Measurements from ENCODE around the gene GALNT7. TPM values are rescaled to one million over a fixed set of nuclear protein-coding genes. Genes with fewer than 3 reads are reported as not detected.

The GALNT7 gene
- total and polyA plus RNA-seq, 10 of the 15 experiments (the other 5 are each of a cell fraction or from before 2014, with no cell fraction given): 14.2 to 33.2 (median 28.9) TPM

DNA sequence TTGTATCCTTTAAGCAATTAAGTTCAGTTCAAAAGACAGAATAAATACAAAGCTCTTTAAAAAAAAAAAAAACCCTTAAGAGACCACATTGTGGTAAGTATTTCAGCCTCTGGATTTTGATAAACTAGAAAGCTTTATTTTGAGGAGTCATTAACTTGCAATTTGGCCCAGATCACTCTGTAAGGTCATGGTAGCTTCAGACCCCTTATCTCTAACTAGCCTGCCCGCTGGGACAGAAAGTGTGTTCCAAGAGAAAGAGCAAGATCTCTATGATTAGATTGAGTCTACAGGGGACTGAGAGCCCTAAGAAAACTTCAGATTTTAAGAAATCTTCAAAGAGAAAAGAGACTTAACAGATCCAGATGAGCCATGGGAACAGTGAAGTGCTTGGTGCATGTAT lies 45.6 kb downstream of the GALNT7 start:
- Histone ChIP-seq H4K20me1 (ENCODE audit: control insufficient read depth, insufficient read depth) (no peaks in the 10 kb centered on the region), H3K79me2 (ENCODE audit: control insufficient read depth, insufficient read depth, low read length) (peaks cover 4% of the 10 kb centered on the region; the same call in 1 of the 2 replicates), H3K4me3 (no peak overlapping the region), H3K4me1 (ENCODE audit: control insufficient read depth, insufficient read depth, low read length) (no peaks in the 10 kb centered on the region), H3K27ac (ENCODE audit: control insufficient read depth, insufficient read depth) (no peak overlapping the region), H3K9ac (ENCODE audit: control insufficient read depth, insufficient read depth, low read length) (no peak overlapping the region), H3K27me3 (replicated peaks in 1 of 2; ENCODE audit: control insufficient read depth in 2 of 2, insufficient read depth in 2 of 2, low read length in 1 of 2) (no peaks in the 10 kb centered on the region), H3K4me2 (ENCODE audit: control insufficient read depth, insufficient read depth) (no peak overlapping the region), H2AFZ (ENCODE audit: control insufficient read depth, low read depth, low read length) (no peak overlapping the region), H3K9me3 (replicated peaks; ENCODE audit: control insufficient read depth, insufficient read depth, low read length) (no peaks in the 10 kb centered on the region), H3K36me3 (ENCODE audit: control insufficient read depth in 2 of 2, insufficient read depth in 2 of 2, low read length in 1 of 2) (peaks cover 0 to 2% of the 10 kb centered on the region in 2 experiments; a peak in 2 of 4 replicates)
- FAIRE-seq (no peak), DNase-seq (ENCODE audit: low read depth, low spot score) (no peak), ATAC-seq (no peak)
- 94% methylated on average over 1 of the region's 1 CpG for WGBS (ENCODE audit: insufficient coverage, insufficient replicate concordance, low lambda C conversion rate, missing lambda C conversion rate)
- in situ Hi-C loops (cut with MboI) (no loop called here), intact Hi-C loops (cut with micrococcal nuclease; ENCODE audit: unreplicated experiment) (no loop called here)
- CTCF ChIA-PET: interaction anchor here (0.7 to 1.3 kb wide), 3 partner anchors 8 to 134 kb away, joined by 3 to 4 read pairs (median 3); no protein-coding TSS in a partner anchor
- RAD21 ChIA-PET (ENCODE audit: unreplicated experiment): interaction anchor here (1.0 kb wide), 1 partner anchor 40 kb away, joined by 4 read pairs; no protein-coding TSS in a partner anchor
- BruUV-seq (replicated peaks): no TSS peak
- TF ChIP-seq NFXL1 (IDR thresholded peaks at IDR 0.05; ENCODE audit: borderline replicate concordance) (no peak), MYB (IDR thresholded peaks at IDR 0.05; ENCODE audit: borderline replicate concordance, low read depth, low read length) (no peak), EED (IDR thresholded peaks at IDR 0.05; ENCODE audit: low read depth) (no peak), GATAD2B (conservative IDR thresholded peaks at IDR 0.05; ENCODE audit: low read depth) (no peak), SUZ12 (IDR thresholded peaks at IDR 0.05; ENCODE audit: unreplicated experiment) (no peak), SREBF2 (IDR thresholded peaks at IDR 0.05; ENCODE audit: low read length) (no peak), ZZZ3 (IDR thresholded peaks at IDR 0.05; ENCODE audit: control insufficient read depth, insufficient read length, low read depth) (no peak), SMAD5 (IDR thresholded peaks at IDR 0.05; ENCODE audit: low read depth) (no peak), RFX5 (IDR thresholded peaks at IDR 0.05; ENCODE audit: low read depth, low read length) (no peak), BACH1 (IDR thresholded peaks at IDR 0.05; ENCODE audit: borderline replicate concordance) (no peak), BMI1 (IDR thresholded peaks at IDR 0.05; ENCODE audit: borderline replicate concordance) (no peak), ZNF622 (IDR thresholded peaks at IDR 0.05) (no peak)
- TF ChIP-seq, protein P1, sequence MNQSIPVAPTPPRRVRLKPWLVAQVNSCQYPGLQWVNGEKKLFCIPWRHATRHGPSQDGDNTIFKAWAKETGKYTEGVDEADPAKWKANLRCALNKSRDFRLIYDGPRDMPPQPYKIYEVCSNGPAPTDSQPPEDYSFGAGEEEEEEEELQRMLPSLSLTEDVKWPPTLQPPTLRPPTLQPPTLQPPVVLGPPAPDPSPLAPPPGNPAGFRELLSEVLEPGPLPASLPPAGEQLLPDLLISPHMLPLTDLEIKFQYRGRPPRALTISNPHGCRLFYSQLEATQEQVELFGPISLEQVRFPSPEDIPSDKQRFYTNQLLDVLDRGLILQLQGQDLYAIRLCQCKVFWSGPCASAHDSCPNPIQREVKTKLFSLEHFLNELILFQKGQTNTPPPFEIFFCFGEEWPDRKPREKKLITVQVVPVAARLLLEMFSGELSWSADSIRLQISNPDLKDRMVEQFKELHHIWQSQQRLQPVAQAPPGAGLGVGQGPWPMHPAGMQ (IDR thresholded peaks at IDR 0.05; ENCODE audit: borderline replicate concordance): no peak
- TF ChIP-seq, protein P2, sequence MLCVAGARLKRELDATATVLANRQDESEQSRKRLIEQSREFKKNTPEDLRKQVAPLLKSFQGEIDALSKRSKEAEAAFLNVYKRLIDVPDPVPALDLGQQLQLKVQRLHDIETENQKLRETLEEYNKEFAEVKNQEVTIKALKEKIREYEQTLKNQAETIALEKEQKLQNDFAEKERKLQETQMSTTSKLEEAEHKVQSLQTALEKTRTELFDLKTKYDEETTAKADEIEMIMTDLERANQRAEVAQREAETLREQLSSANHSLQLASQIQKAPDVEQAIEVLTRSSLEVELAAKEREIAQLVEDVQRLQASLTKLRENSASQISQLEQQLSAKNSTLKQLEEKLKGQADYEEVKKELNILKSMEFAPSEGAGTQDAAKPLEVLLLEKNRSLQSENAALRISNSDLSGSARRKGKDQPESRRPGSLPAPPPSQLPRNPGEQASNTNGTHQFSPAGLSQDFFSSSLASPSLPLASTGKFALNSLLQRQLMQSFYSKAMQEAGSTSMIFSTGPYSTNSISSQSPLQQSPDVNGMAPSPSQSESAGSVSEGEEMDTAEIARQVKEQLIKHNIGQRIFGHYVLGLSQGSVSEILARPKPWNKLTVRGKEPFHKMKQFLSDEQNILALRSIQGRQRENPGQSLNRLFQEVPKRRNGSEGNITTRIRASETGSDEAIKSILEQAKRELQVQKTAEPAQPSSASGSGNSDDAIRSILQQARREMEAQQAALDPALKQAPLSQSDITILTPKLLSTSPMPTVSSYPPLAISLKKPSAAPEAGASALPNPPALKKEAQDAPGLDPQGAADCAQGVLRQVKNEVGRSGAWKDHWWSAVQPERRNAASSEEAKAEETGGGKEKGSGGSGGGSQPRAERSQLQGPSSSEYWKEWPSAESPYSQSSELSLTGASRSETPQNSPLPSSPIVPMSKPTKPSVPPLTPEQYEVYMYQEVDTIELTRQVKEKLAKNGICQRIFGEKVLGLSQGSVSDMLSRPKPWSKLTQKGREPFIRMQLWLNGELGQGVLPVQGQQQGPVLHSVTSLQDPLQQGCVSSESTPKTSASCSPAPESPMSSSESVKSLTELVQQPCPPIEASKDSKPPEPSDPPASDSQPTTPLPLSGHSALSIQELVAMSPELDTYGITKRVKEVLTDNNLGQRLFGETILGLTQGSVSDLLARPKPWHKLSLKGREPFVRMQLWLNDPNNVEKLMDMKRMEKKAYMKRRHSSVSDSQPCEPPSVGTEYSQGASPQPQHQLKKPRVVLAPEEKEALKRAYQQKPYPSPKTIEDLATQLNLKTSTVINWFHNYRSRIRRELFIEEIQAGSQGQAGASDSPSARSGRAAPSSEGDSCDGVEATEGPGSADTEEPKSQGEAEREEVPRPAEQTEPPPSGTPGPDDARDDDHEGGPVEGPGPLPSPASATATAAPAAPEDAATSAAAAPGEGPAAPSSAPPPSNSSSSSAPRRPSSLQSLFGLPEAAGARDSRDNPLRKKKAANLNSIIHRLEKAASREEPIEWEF (IDR thresholded peaks at IDR 0.05; ENCODE audit: insufficient replicate concordance, low read depth, low read length): no peak
- SMC1A ChIA-PET (ENCODE audit: uncharacterized antibody, unreplicated experiment): interaction anchor here (1.2 kb wide), 1 partner anchor 37 kb away, joined by 3 read pairs; no protein-coding TSS in a partner anchor
- POLR2A ChIA-PET: no interaction called here

Data from GM12878 (cell line).